ENCODE results near the gene LEFTY1.

LEFTY1 gene

GRCh38 chr1:225873281-225873850 lies 15.6 kb downstream of the LEFTY1 start:
- no peak overlapping the region for H3K4me3 ChIP-seq (ENCODE audit: low read length in 2 of 2)
- H3K27ac ChIP-seq (ENCODE audit: low read depth in 2 of 2, low read length in 2 of 2): no peak overlapping the region
- H3K36me3 ChIP-seq (ENCODE audit: control insufficient read depth in 2 of 2, insufficient read depth in 2 of 2, low read length in 2 of 2): peaks cover 44 to 52% of the 10 kb centered on the region in 2 donors
- H3K4me1 ChIP-seq (ENCODE audit: control insufficient read depth in 2 of 2, insufficient read depth in 2 of 2, low read length in 2 of 2): peaks cover 28 to 34% of the 10 kb centered on the region in 2 donors
- no peaks in the 10 kb centered on the region for H3K27me3 ChIP-seq (ENCODE audit: control insufficient read depth in 2 of 2, insufficient read depth in 2 of 2, low read length in 2 of 2)
- H3K9ac ChIP-seq (ENCODE audit: low read depth in 1 of 2, low read length in 2 of 2): no peak overlapping the region
- H3K9me3 ChIP-seq (ENCODE audit: control insufficient read depth in 2 of 2, low read length in 2 of 2): no peaks in the 10 kb centered on the region

- H3K27me3 ChIP-seq (ENCODE audit: control insufficient read depth in 2 of 2, insufficient read depth in 2 of 2, low read length in 2 of 2): no peaks in the 10 kb centered on the region
- H3K9ac ChIP-seq (ENCODE audit: low read depth in 1 of 2, low read length in 2 of 2): no peak overlapping the region
- peaks cover 56 to 60% of the 10 kb centered on the region in 2 donors for H3K36me3 ChIP-seq (ENCODE audit: control insufficient read depth in 2 of 2, insufficient read depth in 2 of 2, low read length in 2 of 2)
- no peak overlapping the region for H3K27ac ChIP-seq (ENCODE audit: low read depth in 2 of 2, low read length in 2 of 2)
- H3K4me3 ChIP-seq (ENCODE audit: low read length in 2 of 2): no peak overlapping the region
- H3K4me1 ChIP-seq (ENCODE audit: control insufficient read depth in 2 of 2, insufficient read depth in 2 of 2, low read length in 2 of 2): peaks cover 15 to 20% of the 10 kb centered on the region in 2 donors
- no peaks in the 10 kb centered on the region for H3K9me3 ChIP-seq (ENCODE audit: control insufficient read depth in 2 of 2, low read length in 2 of 2)
Observed at GRCh38 chr1:225872075-225872430, 16.9 kb downstream of the LEFTY1 start.

- Histone ChIP-seq H3K4me3 (ENCODE audit: low read length in 2 of 2) (no peak overlapping the region), H3K9me3 (ENCODE audit: control insufficient read depth in 2 of 2, low read length in 2 of 2) (no peaks in the 10 kb centered on the region), H3K9ac (ENCODE audit: low read depth in 1 of 2, low read length in 2 of 2) (no peak overlapping the region), H3K27me3 (ENCODE audit: control insufficient read depth in 2 of 2, insufficient read depth in 2 of 2, low read length in 2 of 2) (no peaks in the 10 kb centered on the region), H3K27ac (ENCODE audit: low read depth in 2 of 2, low read length in 2 of 2) (no peak overlapping the region), H3K4me1 (ENCODE audit: control insufficient read depth in 2 of 2, insufficient read depth in 2 of 2, low read length in 2 of 2) (peaks cover 11 to 18% of the 10 kb centered on the region in 2 donors), H3K36me3 (ENCODE audit: control insufficient read depth in 2 of 2, insufficient read depth in 2 of 2, low read length in 2 of 2) (peaks cover 62 to 65% of the 10 kb centered on the region in 2 donors)
Observed at GRCh38 chr1:225871359-225872074, 17.4 kb downstream of the LEFTY1 start.

GRCh38 chr1:225870911-225871310 lies 18.0 kb downstream of the LEFTY1 start:
- Histone ChIP-seq H3K27ac (ENCODE audit: low read depth in 2 of 2, low read length in 2 of 2) (no peak overlapping the region), H3K9ac (ENCODE audit: low read depth in 1 of 2, low read length in 2 of 2) (no peak overlapping the region), H3K27me3 (ENCODE audit: control insufficient read depth in 2 of 2, insufficient read depth in 2 of 2, low read length in 2 of 2) (no peaks in the 10 kb centered on the region), H3K9me3 (ENCODE audit: control insufficient read depth in 2 of 2, low read length in 2 of 2) (no peaks in the 10 kb centered on the region), H3K4me1 (ENCODE audit: control insufficient read depth in 2 of 2, insufficient read depth in 2 of 2, low read length in 2 of 2) (peaks cover 7 to 13% of the 10 kb centered on the region in 2 donors), H3K4me3 (ENCODE audit: low read length in 2 of 2) (no peak overlapping the region), H3K36me3 (ENCODE audit: control insufficient read depth in 2 of 2, insufficient read depth in 2 of 2, low read length in 2 of 2) (peaks cover 64 to 67% of the 10 kb centered on the region in 2 donors)

- no peak overlapping the region for H3K27ac ChIP-seq (ENCODE audit: low read depth in 2 of 2, low read length in 2 of 2)
Observed at GRCh38 chr1:225868631-225869330, 20.2 kb downstream of the LEFTY1 start.

GRCh38 chr1:225866981-225867380 lies 22.0 kb downstream of the LEFTY1 start:
- H3K9me3 ChIP-seq (ENCODE audit: control insufficient read depth in 2 of 2, low read length in 2 of 2): no peaks in the 10 kb centered on the region
- H3K4me1 ChIP-seq (ENCODE audit: control insufficient read depth in 2 of 2, insufficient read depth in 2 of 2, low read length in 2 of 2): peaks cover 2 to 8% of the 10 kb centered on the region in 2 donors
- no peaks in the 10 kb centered on the region for H3K27me3 ChIP-seq (ENCODE audit: control insufficient read depth in 2 of 2, insufficient read depth in 2 of 2, low read length in 2 of 2)
- H3K27ac ChIP-seq (ENCODE audit: low read depth in 2 of 2, low read length in 2 of 2): no peak overlapping the region
- H3K4me3 ChIP-seq (ENCODE audit: low read length in 2 of 2): no peak overlapping the region
- H3K9ac ChIP-seq (ENCODE audit: low read depth in 1 of 2, low read length in 2 of 2): no peak overlapping the region
- peaks cover 64 to 74% of the 10 kb centered on the region in 2 donors for H3K36me3 ChIP-seq (ENCODE audit: control insufficient read depth in 2 of 2, insufficient read depth in 2 of 2, low read length in 2 of 2)

More at GRCh38 chr1:225868631-225869330, 20.2 kb downstream of the LEFTY1 start:
- Histone ChIP-seq H3K9me3 (ENCODE audit: control insufficient read depth in 2 of 2, low read length in 2 of 2) (no peaks in the 10 kb centered on the region), H3K36me3 (ENCODE audit: control insufficient read depth in 2 of 2, insufficient read depth in 2 of 2, low read length in 2 of 2) (peaks cover 66 to 72% of the 10 kb centered on the region in 2 donors), H3K9ac (ENCODE audit: low read depth in 1 of 2, low read length in 2 of 2) (no peak overlapping the region), H3K4me3 (ENCODE audit: low read length in 2 of 2) (no peak overlapping the region), H3K4me1 (ENCODE audit: control insufficient read depth in 2 of 2, insufficient read depth in 2 of 2, low read length in 2 of 2) (peaks cover 2 to 8% of the 10 kb centered on the region in 2 donors), H3K27me3 (ENCODE audit: control insufficient read depth in 2 of 2, insufficient read depth in 2 of 2, low read length in 2 of 2) (no peaks in the 10 kb centered on the region)

- H3K9ac ChIP-seq (ENCODE audit: low read depth in 1 of 2, low read length in 2 of 2): no peak overlapping the region
- no peaks in the 10 kb centered on the region for H3K9me3 ChIP-seq (ENCODE audit: control insufficient read depth in 2 of 2, low read length in 2 of 2)
- H3K36me3 ChIP-seq (ENCODE audit: control insufficient read depth in 2 of 2, insufficient read depth in 2 of 2, low read length in 2 of 2): peaks cover 67 to 74% of the 10 kb centered on the region in 2 donors
- no peak overlapping the region for H3K27ac ChIP-seq (ENCODE audit: low read depth in 2 of 2, low read length in 2 of 2)
- H3K4me1 ChIP-seq (ENCODE audit: control insufficient read depth in 2 of 2, insufficient read depth in 2 of 2, low read length in 2 of 2): peaks cover 2 to 8% of the 10 kb centered on the region in 2 donors
- no peaks in the 10 kb centered on the region for H3K27me3 ChIP-seq (ENCODE audit: control insufficient read depth in 2 of 2, insufficient read depth in 2 of 2, low read length in 2 of 2)
- H3K4me3 ChIP-seq (ENCODE audit: low read length in 2 of 2): no peak overlapping the region
Observed at GRCh38 chr1:225866061-225866837, 22.7 kb downstream of the LEFTY1 start.

- Histone ChIP-seq H3K4me3 (ENCODE audit: low read length in 2 of 2) (no peak overlapping the region), H3K9ac (ENCODE audit: low read depth in 1 of 2, low read length in 2 of 2) (no peak overlapping the region), H3K27ac (ENCODE audit: low read depth in 2 of 2, low read length in 2 of 2) (no peak overlapping the region), H3K36me3 (ENCODE audit: control insufficient read depth in 2 of 2, insufficient read depth in 2 of 2, low read length in 2 of 2) (peaks cover 67 to 74% of the 10 kb centered on the region in 2 donors), H3K9me3 (ENCODE audit: control insufficient read depth in 2 of 2, low read length in 2 of 2) (no peaks in the 10 kb centered on the region), H3K4me1 (ENCODE audit: control insufficient read depth in 2 of 2, insufficient read depth in 2 of 2, low read length in 2 of 2) (peaks cover 2 to 8% of the 10 kb centered on the region in 2 donors), H3K27me3 (ENCODE audit: control insufficient read depth in 2 of 2, insufficient read depth in 2 of 2, low read length in 2 of 2) (no peaks in the 10 kb centered on the region)
Observed at GRCh38 chr1:225865514-225865913, 23.4 kb downstream of the LEFTY1 start.

GRCh38 chr1:225863167-225863566 lies 25.8 kb downstream of the LEFTY1 start:
- Histone ChIP-seq H3K27ac (ENCODE audit: low read depth in 2 of 2, low read length in 2 of 2) (peak overlapping the region in 1 of 2 donors; percentile 16), H3K36me3 (ENCODE audit: control insufficient read depth in 2 of 2, insufficient read depth in 2 of 2, low read length in 2 of 2) (peaks cover 69 to 80% of the 10 kb centered on the region in 2 donors), H3K4me1 (ENCODE audit: control insufficient read depth in 2 of 2, insufficient read depth in 2 of 2, low read length in 2 of 2) (peaks cover 2 to 8% of the 10 kb centered on the region in 2 donors)

More at GRCh38 chr1:225863167-225863566, 25.8 kb downstream of the LEFTY1 start:
- no peaks in the 10 kb centered on the region for H3K9me3 ChIP-seq (ENCODE audit: control insufficient read depth in 2 of 2, low read length in 2 of 2)
- H3K27me3 ChIP-seq (ENCODE audit: control insufficient read depth in 2 of 2, insufficient read depth in 2 of 2, low read length in 2 of 2): no peaks in the 10 kb centered on the region
- no peak overlapping the region for H3K9ac ChIP-seq (ENCODE audit: low read depth in 1 of 2, low read length in 2 of 2)
- no peak overlapping the region for H3K4me3 ChIP-seq (ENCODE audit: low read length in 2 of 2)

All from mucosa of rectum (tissue), 2 donors.